K562 (cell line): ENCODE results near the gene ATP12A.

Experiments
- FOXM1 ChIP-seq, 2 experiments: fragments of 450-650 bp in 1 of 2; sonication (generic) in 1 of 2; formaldehyde crosslinking in 1 of 2; IDR thresholded peaks; 2 replicates each; pipeline versions ENCODE4 v1.6.1 to v1.9.0; 2017 to 2022; ENCODE audit warnings: low read depth in 2 of 2, mild to moderate bottlenecking in 2 of 2, missing genetic modification reagents in 1 of 2, moderate library complexity in 1 of 2
- SRSF7 ChIP-seq: fragments of 200-400 bp; formaldehyde crosslinking; optimal IDR thresholded peaks from 2 replicates; pipeline ENCODE3; 2017; ENCODE audit warnings: mild to moderate bottlenecking, low read depth, low read length
- TF ChIP-seq, protein P1 (sequence below), 3 experiments: IDR thresholded peaks in 2 of 3; conservative IDR thresholded peaks in 1 of 3; 2 replicates each; pipeline ENCODE4 v1.5.1; 2011 to 2012; ENCODE audit warnings: low read length in 3 of 3, mild to moderate bottlenecking in 3 of 3, control low read depth in 2 of 3, improper control_type of control experiment in 1 of 3, inconsistent platforms in 1 of 3, low read depth in 1 of 3, mixed read lengths in 1 of 3, moderate library complexity in 1 of 3; ENCODE audit not compliant: insufficient read depth in 2 of 3

- TF ChIP-seq SRSF7 (no peak), FOXM1 (IDR thresholded peaks at IDR 0.05; ENCODE audit: low read depth) (no peak), FOXM1 (CRISPR knock-in tag; IDR thresholded peaks at IDR 0.05; ENCODE audit: low read depth) (no peak)
- TF ChIP-seq, protein P1, sequence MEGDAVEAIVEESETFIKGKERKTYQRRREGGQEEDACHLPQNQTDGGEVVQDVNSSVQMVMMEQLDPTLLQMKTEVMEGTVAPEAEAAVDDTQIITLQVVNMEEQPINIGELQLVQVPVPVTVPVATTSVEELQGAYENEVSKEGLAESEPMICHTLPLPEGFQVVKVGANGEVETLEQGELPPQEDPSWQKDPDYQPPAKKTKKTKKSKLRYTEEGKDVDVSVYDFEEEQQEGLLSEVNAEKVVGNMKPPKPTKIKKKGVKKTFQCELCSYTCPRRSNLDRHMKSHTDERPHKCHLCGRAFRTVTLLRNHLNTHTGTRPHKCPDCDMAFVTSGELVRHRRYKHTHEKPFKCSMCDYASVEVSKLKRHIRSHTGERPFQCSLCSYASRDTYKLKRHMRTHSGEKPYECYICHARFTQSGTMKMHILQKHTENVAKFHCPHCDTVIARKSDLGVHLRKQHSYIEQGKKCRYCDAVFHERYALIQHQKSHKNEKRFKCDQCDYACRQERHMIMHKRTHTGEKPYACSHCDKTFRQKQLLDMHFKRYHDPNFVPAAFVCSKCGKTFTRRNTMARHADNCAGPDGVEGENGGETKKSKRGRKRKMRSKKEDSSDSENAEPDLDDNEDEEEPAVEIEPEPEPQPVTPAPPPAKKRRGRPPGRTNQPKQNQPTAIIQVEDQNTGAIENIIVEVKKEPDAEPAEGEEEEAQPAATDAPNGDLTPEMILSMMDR (IDR thresholded peaks at IDR 0.05 in 2 of 3, conservative IDR thresholded peaks at IDR 0.05 in 1 of 3; ENCODE audit: insufficient read depth in 2 of 3, low read depth in 1 of 3, low read length in 3 of 3), result no peak
Observed at GRCh38 chr13:24759197-24759596, 79.0 kb downstream of the ATP12A start.
